Measurements from ENCODE around the gene FBXL17.
A peak's percentile ranks its signal among the peaks of the same experiment; 100 is the strongest.

FBXL17 gene

DNA sequence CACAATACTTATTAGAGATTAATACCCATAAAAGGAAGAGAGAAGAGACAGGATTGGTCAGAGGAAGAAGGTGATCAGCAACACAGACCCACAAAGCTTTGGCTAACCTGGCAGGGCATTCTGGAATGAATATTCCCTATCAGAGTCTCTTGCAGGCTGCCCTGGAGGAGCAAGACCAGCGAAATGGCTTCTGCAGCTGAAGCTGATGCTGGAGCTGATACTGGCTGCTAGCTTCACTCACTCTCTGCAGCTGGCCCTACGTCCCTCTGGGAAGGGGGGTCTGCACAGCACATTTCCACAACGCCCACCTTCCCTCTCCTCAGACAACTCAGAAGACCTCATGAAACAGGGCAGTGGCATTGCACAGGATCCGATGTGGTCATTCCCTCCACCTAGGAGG lies 541.3 kb downstream of the FBXL17 start:
- no peak for DNase-seq

DNA sequence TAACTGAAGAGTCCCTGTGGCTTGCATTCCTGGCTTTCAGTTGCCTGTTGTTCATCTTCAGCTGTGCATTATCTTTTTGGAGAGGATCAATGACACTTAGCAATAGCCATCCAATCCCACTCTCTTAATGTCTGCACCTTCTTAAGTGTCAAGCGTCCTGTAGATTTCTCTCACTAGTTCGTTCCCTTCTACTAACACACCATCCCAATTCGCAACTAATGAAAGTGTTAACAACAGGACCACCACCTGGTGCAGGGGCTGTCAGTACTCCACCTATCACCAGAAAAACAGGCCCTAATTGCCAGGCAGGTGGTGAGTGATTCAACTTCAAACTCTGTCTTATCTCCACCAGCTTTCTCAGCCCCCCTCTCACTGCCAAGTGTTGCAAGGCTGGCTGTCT lies 541.7 kb downstream of the FBXL17 start:
- DNase-seq, result no peak

DNA sequence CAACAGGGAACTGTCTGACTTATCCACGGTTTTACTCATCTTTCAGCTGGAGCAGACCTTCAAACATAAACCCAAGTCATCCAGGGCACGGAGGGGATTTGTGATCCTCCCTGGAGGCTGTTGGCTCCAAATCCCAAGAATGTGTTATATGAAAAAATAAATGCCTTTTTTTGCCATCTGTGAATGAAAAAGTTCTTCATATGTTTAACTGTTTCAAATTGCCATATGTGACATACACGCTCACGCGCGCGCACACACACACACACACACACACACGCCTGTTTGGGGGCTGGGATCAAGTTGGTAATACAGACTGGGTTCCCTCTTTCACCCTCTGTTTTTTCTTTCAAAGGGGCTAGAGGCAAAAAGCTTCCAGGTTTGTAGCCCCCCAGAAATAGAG lies 546.8 kb downstream of the FBXL17 start:
- no peak for DNase-seq

DNA sequence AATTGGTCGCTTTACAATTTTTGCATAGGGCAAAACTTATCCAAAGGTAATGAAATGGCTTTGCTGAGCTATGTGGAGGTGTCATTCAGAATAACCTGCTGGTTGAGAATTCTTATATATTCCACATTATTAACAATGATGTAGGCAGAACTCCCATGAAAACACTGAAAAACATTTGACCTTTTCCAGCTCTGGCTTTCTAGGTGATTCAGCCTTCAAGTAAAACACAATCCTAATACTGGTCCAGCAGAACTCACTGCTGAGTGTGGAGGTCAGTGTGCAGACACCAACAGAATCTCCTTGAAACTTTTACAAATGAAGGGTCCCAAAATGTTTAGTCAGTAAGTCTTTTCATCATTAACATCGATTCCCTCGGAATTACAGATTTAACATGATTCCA lies 549.2 kb downstream of the FBXL17 start:
- DNase-seq, result no peak

DNA sequence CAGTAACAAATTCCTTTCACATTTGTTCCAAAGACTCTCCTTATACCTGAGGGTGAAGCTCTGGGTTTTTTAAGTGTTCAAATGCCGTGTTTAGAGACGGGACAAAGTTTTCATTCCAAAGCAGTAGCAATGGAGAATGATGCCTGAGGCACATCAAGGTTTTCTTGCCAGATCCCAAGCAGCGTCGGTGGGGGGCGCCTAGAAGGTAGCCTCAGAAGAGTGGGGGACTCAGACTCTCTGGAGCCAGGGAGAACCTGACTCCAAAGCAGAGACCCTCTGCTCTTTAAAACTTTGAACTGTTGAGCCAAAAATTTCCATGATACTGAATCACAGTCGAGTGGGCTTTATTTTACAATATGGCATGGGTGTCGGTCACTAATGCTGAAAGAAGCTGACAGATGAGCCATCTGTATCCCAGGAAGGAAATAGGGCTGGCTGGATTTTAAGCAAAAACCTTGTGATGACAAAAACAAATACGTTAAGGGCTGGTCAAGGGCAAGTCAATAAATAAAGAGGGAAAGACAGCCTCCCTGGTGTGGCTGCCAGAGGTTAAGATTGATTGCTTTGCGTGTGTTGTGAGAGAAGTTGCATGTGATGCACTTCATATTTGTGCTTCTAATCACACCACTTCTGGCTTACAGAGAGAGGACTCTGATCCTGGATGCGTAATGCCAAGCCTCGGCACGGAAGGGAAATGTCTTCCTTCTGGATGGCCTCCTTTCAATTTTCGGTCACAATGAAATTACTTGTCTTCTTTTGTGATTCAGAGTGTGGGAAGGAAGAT lies 550.1 kb downstream of the FBXL17 start:
- DNase-seq, result no peak

DNA sequence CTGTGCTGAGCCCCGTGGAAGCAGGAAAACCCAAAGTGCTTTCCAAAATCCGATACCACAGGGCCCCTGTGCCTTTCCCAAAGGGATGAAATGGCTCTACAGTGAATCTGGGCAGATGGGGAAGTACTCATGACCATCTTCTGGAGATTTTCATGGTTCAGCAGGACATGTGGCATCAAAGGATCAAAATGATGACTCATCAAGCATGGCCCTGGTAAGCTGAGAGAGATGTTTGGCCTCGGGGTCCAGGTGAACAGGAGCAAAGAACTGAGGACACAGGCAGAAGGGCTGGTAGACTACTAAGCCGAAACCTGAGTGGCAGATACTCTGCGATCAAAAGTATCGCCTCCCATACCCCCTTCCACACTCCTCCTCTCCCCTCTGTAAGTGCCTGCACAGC lies 551.1 kb downstream of the FBXL17 start:
- no peak for DNase-seq

DNA sequence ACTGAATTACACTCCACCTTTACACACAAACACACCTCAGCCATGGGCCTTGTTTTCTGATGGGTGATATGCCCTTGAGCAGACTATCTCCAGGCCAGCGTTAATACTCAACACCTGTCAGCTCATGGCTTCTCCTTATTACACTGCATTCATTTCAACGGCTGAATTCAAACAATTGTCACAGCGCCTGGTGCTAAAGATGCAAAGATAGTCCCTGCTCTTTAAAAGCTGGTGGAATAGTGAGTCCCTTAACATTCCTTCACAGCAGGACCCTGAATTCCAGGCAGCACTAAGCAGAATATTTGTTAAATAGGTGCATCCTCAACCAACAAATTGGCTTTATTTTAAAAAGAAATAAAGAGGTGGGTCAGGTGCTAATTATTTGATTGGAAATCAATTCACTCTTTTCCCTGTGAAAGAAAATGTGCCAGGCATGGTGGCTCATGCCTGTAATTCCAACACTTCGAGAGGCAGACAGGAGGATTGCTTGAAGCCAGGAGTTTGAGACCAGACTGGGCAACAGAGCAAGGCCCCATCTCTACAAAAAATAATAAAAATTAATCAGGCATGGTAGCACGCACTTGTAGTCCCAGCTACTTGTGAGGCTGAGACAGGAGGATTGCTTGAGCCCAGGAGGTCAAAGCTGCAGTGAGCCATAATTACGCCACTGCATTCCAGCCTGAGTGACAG lies 555.4 kb downstream of the FBXL17 start:
- DNase-seq, result no peak

DNA sequence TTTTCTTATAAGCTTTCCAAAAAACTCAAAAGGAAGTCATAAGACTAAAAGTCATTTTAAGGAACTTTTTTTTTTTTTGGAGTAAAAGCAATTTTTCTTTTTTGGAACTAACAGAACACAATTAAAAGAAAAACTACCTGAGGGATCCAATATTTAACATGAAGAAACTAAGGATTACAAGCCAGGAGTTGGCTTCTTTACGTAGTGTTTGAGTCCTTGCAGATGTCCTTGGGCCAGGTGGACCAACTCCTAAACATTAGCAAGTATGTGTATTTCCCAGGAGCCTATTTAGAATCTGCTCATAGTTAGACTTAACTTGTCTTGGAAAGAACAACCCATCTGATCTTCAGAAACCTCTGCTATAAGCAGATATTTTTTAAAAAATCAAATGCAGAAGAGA lies 557.1 kb downstream of the FBXL17 start:
- DNase-seq, result no peak

DNA sequence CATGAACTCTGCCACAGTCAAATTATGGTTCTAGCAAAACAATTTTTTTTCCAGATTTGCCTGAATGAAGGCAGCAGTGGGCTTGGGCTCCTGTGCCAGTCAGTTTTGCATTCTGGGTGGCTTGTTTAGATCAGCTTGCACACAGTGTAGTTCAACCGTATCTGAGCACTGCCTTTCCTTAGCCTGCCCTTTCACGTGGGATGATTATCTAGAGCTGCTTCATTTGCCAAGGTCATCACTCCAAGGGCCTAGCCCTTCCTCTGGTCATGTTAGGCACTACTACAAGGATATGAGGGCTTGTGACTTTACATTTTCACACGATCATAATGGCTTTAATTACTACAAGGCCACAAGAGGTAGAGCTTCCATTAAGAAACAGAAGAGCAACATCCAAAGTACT lies 560.6 kb downstream of the FBXL17 start:
- DNase-seq, result peak; percentile 48

DNA sequence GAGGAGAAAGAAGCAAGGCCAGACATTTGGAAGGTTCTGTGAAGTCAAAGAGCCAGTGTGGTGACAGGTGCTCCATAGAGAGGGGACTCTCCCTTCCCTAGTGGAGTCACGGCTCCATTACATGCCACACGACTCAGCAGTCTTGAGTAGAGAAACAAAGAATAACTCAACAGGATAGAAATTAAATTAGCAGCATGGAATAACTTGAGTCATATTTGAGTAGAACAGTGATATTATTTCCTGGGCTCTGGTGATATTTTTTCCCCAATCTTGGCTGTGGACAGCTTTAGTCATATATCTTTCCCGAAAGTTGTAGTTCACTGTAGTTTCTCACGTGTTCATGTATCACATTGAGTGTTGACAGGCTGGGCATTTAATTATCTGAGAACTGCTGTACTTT lies 561.5 kb downstream of the FBXL17 start:
- no peak for DNase-seq

DNA sequence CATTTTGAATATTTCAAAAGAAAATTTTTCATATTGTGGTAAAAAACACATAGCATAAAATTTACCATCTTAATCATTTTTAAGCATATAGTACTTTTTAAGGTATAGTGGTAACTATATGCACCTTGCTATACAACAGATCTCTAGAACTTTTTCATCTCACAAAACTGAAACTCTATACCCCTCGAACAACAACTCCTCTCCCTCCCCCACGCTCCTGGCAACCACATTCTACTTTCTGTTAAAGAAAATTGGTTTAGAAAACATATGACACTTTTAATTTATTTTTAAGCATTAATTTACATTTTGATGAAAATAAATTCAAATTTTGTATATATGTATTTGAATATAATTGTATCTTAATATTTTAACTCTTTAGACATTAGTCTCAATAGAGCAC lies 563.9 kb downstream of the FBXL17 start:
- DNase-seq, result no peak

DNA sequence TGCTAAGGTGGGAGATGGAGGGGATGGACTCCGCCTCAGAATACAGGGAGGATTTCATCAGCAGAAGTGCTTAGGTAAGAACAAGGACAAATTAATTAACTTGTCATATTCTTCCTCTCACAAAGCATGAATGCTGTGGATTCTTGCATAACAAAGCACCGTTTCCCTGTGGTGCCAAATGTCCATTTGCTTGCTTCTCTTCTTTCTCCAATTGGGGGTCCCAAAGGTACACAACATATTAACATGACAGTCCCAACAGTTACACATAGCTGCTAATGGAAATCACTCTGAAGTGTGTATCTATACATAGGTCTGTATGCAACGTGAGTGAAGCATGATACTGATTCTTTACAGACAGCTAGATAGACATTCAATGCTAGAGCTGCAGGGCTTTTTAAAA lies 564.5 kb downstream of the FBXL17 start:
- no peak for DNase-seq

DNA sequence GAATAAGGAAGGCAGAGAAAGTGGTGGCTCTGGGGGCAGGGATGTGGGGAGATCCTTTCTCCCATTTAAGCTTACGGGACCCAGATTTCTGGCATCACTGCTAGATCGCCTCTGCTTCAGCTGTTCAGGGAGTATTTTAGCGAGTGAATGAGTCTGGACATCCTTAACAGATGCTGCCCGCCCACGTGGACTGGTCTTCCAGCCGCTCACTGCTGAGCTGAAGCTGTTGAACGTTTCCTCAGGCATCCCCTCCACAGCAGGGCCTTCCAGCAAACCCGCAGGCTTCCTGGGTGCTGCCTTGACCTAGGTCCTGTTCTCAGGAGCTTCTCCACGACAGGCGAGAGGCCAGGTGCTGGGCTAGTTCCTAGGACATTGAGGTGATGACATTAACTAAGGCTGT lies 566.8 kb downstream of the FBXL17 start:
- DNase-seq, result no peak

DNA sequence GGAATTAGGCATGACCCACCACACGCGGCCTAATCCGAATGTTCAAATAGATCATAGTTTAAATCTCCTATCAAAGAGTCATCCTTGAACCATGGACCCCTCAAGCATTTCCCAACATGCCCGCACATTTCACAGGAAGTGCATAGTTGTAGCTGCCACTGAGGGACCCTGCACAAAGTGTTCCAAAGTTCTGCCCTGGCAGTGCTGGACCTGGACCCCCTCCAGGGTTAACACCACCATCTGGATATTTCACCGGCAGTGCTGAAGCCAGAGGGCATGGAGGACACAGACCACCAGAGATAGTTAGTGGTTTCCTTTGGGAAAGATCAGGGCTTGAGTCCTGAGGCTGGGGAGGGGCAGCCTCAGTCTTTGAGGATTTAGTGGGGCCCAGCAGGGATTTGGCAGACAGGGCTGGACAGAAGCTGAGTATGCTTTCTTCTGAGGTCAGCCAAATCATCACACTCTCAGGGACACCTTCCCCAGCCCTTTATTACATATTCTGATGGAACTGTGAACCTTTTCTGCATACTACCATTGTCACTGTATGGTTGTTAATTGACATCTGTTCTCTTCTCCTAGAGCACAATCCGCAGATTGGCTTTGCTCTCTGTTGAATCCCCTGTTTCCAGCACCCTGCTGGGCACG lies 567.6 kb downstream of the FBXL17 start:
- no peak for DNase-seq

DNA sequence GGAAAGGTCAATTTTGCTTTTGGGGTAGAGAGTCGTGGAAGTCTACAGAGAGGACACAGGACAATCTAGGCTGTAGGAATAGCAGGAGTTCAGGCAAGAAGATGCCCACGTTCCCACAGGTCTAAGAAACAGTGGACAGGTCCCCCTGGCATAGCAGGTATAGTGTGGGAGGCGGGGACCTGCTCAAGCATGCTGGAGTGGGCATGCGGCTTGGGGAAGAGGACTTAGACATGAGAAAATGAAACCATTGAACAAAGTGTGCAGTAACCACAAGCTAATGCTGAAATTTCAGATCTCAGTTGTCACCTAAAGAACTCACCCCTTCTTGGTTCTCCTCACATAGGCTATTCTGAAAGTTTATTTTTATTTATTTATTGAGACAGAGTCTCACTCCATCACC lies 568.3 kb downstream of the FBXL17 start:
- DNase-seq, result no peak

DNA sequence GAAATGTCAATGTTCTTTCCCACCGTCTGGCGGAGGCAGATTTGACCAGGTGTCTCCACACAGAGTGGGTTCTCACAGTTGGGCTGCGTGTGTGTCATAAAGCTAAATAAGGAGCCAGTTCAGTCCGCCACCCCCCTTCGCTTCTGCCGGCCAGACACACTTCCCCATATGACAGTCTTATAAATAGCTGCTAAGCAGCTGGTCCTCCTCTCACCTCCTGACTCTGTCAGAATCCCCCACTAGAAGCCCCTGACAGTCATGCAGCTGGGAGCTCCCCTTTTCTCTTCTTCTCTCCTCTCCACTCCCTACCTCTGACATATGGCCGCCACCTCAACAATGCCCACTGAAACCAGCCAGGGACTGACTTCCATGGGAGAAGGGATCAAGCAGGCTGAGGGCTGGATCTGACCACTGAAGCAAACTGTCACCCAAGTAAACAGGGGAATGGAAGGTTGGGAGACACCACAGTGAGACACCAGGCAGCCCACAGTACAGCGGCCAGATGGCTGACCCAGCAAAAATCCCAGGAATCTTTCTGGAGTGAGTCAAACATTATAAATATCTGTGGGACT lies 569.2 kb downstream of the FBXL17 start:
- no peak for DNase-seq

DNA sequence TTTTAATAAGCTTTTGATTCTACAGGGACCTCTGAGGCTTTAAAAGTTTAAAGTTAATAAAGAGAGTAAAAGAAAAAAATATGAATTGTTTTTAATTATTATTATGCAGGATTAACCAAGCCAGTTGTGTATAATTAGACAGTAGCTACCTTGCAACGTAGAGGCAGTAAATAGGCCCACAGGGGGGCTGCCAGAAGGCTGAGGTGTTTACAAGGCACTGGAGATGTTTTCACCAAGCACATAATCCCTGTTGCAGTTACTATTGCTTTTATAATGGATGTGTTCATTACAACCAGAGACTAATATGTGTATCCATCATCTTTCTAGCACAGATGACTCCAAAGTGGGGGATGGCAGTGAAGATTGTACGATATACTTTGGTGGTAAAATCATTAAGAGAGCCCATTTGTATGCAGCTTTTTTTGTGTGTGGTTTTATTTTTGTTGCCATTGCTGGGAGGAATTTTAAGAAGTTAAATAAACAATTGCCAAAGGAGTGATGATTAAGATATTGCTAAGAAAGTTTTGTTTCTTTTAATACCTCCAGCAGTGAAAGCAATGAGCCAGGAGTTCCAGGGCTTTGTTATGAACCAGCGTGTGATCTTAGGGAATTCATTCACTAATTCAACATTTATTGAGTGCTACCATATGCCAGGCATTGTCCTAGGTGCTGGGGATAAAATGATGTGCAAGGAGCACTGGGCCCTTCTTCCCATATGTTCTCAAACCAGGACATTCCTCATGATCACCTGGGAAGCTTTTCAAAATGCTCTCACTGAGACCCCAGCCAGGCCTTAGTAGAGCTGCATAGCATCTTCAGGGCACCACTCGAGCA lies 572.5 kb downstream of the FBXL17 start:
- no peak for DNase-seq

Data from DMS79 (cell line).